ENCODE measurements around the gene DAPK1.

The DAPK1 gene

DNA sequence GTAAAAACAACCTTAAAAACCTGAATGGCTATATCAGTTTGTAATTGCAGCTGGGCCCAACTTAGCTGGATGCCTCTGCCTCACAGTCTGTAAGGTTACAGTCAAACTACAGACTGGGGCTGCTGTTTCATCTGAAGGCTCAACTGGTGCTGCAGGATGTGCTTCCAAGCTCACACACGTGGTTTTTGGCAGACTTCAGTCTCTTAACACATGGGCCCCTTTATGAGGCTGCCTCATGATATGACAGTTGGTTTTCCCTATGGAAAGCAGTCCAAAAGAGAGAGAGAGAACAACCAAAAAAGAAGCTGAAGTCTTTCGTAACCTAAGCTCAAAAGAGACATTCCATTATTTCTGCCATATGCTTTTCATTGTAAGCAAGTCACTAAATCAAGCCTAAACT lies 255.6 kb downstream of the DAPK1 start:
- DNase-seq, result no peak
